Activated naive CD4-positive, alpha-beta T cell treated with anti-CD3 and anti-CD28 coated beads, Interleukin-2, amount 50 U/mL, for 24 hours (primary cell): ENCODE measurements around the gene DDRGK1.
A peak's percentile ranks its signal among the peaks of the same experiment; 100 is the strongest.
"Not testable (repeated sequence)": the region's sequence is repeated elsewhere in the genome, so short reads cannot be mapped to it uniquely, and the experiment has no call there.

Experiments
- H3K27ac Mint-ChIP-seq: one replicate; pipeline ENCODE4 v1.8.0; 2021; ENCODE audit warnings: mild to moderate bottlenecking, mixed read lengths
- H3K27me3 Mint-ChIP-seq: one replicate; pipeline ENCODE4 v1.8.0; 2021; ENCODE audit warnings: mixed read lengths
- H3K36me3 Mint-ChIP-seq: one replicate; pipeline ENCODE4 v1.8.0; 2021; ENCODE audit warnings: mixed read lengths
- H3K4me1 Mint-ChIP-seq: one replicate; pipeline ENCODE4 v1.8.0; 2021; ENCODE audit warnings: mixed read lengths
- H3K4me3 Mint-ChIP-seq: one replicate; pipeline ENCODE4 v1.8.0; 2021; ENCODE audit warnings: mild to moderate bottlenecking, mixed read lengths
- H3K9me3 Mint-ChIP-seq: one replicate; pipeline ENCODE4 v1.8.0; 2021; ENCODE audit warnings: mixed read lengths

DDRGK1 gene

GRCh38 chr20:3156811-3157619 is 47.5 kb downstream of the DDRGK1 start:
- Mint-ChIP-seq H3K27me3 (no peaks in the 10 kb centered on the region), H3K4me1 (peaks cover 54% of the 10 kb centered on the region), H3K27ac (peak overlapping the region; percentile 73), H3K9me3 (no peaks in the 10 kb centered on the region), H3K4me3 (peak overlapping the region; percentile 98), H3K36me3 (peaks cover 1% of the 10 kb centered on the region)

- not testable (repeated sequence) for H3K27me3 Mint-ChIP-seq, H3K27ac Mint-ChIP-seq, H3K9me3 Mint-ChIP-seq
- peaks cover 81% of the 10 kb centered on the region for H3K4me1 Mint-ChIP-seq
- peaks cover 13% of the 10 kb centered on the region for H3K36me3 Mint-ChIP-seq
- H3K4me3 Mint-ChIP-seq, result peak overlapping the region; percentile 47
These were observed 52.3 kb downstream of the DDRGK1 start for GRCh38 chr20:3152057-3152644.

DNA sequence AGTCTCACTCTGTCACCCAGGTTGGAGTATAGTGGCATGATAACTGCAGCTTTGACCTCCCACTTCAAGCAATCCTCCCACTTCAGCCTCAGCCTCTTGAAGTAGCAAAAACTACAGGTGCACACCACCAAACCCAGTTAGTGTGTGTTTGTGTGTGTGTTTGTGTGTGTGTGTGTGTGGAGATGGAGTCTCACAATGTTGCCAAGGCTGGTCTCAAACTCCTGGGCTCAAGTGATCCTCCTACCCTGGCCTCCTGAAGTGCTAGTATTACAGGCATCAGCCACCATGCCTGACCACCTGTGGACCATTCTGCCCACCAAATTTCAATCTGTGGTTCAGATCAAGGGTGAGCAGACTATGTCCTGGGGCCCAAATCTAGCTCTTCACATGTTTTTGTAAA is 53.6 kb downstream of the DDRGK1 start:
- no peak overlapping the region for H3K27ac Mint-ChIP-seq
- peaks cover 77% of the 10 kb centered on the region for H3K4me1 Mint-ChIP-seq
- H3K36me3 Mint-ChIP-seq, result peaks cover 15% of the 10 kb centered on the region
- no peaks in the 10 kb centered on the region for H3K27me3 Mint-ChIP-seq
- no peak overlapping the region for H3K4me3 Mint-ChIP-seq
- no peaks in the 10 kb centered on the region for H3K9me3 Mint-ChIP-seq

DNA sequence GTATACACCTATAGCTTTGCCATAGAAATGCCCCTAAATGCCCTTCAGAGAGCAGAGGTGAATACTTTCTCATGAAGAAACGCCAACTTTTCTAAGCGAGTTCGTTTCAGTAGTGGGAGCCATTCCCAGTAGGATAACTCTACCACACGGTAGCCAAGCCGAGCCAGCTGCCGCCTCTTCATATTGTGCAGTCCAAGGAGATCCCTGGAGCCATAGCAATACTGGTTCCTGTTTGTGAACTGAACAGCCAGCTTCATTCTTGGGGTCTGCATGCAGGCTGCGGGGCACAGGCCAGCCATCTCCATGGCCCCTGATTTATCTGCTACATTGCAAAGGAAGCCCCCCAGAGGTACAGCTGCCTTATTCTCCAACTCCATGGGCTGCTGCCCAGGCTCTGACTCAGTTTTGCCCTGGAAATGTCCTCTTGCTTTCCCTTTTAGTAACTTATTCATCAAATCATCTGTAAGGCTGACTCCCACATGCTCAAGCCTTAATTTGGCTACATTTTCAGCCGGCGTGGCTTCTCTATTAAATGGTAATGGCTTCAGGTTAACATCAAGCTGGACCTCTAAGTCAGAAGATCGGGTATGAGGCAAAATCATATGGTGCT is 57.6 kb downstream of the DDRGK1 start:
- no peak overlapping the region for H3K27ac Mint-ChIP-seq
- H3K36me3 Mint-ChIP-seq, result peaks cover 23% of the 10 kb centered on the region
- no peak overlapping the region for H3K4me3 Mint-ChIP-seq
- H3K27me3 Mint-ChIP-seq, result no peaks in the 10 kb centered on the region
- H3K9me3 Mint-ChIP-seq, result no peaks in the 10 kb centered on the region
- H3K4me1 Mint-ChIP-seq, result peaks cover 59% of the 10 kb centered on the region

- Mint-ChIP-seq H3K27me3 (no peaks in the 10 kb centered on the region), H3K4me3 (no peak overlapping the region), H3K27ac (no peak overlapping the region), H3K9me3 (no peaks in the 10 kb centered on the region), H3K4me1 (peaks cover 28% of the 10 kb centered on the region), H3K36me3 (peaks cover 13% of the 10 kb centered on the region)
These were observed 62.7 kb downstream of the DDRGK1 start for GRCh38 chr20:3141757-3142156.
